Skin of body (tissue), 3 donors: ENCODE results near the gene SLC12A3. TPM values are rescaled to one million over a fixed set of nuclear protein-coding genes. Genes with fewer than 3 reads are reported as not detected.

Experiments
- DNase-seq: peaks from one replicate; lab custom pipeline; 2025; lab: John Stamatoyannopoulos, UW
- small RNA-seq: library from RNA; depleted of rRNA; stranded (forward); fragments of <200 nt; gene quantifications from one replicate; pipeline ENCODE3, GENCODE V24; 2014; ENCODE audit warnings: low replicate concordance
- total RNA-seq: library from RNA; depleted of rRNA; stranded (reverse); fragments of >200 nt; gene quantifications from one replicate; pipeline ENCODE4 v1.2.3, GENCODE V29; 2014

SLC12A3 gene
- total RNA-seq, 1 donor from 2014 or later, result not detected

DNA sequence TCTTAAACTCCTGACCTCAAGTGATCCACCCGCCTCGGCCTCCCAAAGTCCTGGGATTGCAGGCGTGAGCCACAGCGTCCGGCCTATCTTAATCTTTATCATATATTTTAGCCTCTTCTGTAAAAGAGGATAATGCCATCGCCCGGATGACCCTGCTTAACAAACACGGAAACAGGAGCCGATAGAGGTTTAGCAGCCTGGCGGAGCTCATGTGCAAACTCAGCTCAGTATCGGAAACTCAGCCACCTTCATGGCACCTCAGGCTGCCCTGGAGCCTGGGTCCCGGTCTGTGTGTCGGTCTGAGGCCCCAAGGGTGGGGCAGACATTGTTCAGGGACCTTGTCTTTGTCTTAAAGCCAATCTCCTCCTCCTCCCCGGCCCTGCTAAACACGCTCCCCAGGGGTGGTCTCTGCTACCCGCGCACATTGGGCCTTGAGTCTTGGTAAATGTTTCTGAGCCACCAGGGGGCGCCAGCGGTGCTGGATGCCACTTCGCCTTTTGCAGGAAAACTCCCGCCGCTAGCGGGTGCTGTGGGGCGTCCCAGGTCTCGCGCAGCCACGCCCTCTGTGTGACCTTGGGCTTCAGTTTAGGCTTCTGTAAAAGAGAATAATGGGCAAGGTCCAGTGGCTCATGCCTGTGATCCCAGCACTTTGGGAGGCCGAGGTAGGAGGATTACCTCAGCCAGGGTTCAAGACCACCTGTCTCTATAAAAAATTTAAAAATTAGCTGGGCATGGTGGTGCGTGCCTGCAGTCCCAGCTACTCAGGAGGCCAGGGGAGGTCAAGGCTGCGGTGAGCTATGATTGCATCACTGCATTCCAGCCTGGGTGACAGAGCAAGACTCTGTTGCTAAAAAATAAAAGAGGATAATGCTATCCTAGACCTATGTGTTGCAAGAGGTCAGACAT is 99.5 kb downstream of the SLC12A3 start:
- no peak for DNase-seq

Small RNA genes lying within 50 kb of the gene (small RNA-seq; reads per million reads assigned to genes)
- 0.07 reads per million for gene MIR138-2

Other genes with a start within 250 kb of the SLC12A3 start
- 13.8 TPM for gene MT1E, start 239.4 kb upstream of the SLC12A3 start, total RNA-seq
- gene MT1M, start 232.5 kb upstream of the SLC12A3 start, total RNA-seq, result 1.5 TPM
- 1.4 TPM for gene MT1A, start 226.5 kb upstream of the SLC12A3 start, total RNA-seq
- gene MT1B, start 213.3 kb upstream of the SLC12A3 start, total RNA-seq, result not detected
- 0.49 TPM for gene MT1F, start 207.2 kb upstream of the SLC12A3 start, total RNA-seq
- 1.8 TPM for gene MT1G, start 197.1 kb upstream of the SLC12A3 start, total RNA-seq
- not detected for gene MT1H, start 195.4 kb upstream of the SLC12A3 start, total RNA-seq
- gene MT1X, start 182.7 kb upstream of the SLC12A3 start, total RNA-seq, result 33.0 TPM
- gene NUP93, start 135.1 kb upstream of the SLC12A3 start, total RNA-seq, result 41.8 TPM
- gene HERPUD1, start 66.9 kb downstream of the SLC12A3 start, total RNA-seq, result 103 TPM
- 2.9 TPM for gene CETP, start 96.7 kb downstream of the SLC12A3 start, total RNA-seq
- gene NLRC5, start 124.3 kb downstream of the SLC12A3 start, total RNA-seq, result 11.9 TPM
- gene CPNE2, start 227.4 kb downstream of the SLC12A3 start, total RNA-seq, result 20.6 TPM